GM18867 (cell line): ENCODE data around the gene VEZF1.

ENCODE experiments used
- ATAC-seq: cut with Tn5 transposase; IDR thresholded peaks from one replicate; pipeline ENCODE4 v1.9.1; 2021; ENCODE audit warnings: mild to moderate bottlenecking, moderate library complexity; ENCODE audit not compliant: unreplicated experiment

Gene VEZF1

DNA sequence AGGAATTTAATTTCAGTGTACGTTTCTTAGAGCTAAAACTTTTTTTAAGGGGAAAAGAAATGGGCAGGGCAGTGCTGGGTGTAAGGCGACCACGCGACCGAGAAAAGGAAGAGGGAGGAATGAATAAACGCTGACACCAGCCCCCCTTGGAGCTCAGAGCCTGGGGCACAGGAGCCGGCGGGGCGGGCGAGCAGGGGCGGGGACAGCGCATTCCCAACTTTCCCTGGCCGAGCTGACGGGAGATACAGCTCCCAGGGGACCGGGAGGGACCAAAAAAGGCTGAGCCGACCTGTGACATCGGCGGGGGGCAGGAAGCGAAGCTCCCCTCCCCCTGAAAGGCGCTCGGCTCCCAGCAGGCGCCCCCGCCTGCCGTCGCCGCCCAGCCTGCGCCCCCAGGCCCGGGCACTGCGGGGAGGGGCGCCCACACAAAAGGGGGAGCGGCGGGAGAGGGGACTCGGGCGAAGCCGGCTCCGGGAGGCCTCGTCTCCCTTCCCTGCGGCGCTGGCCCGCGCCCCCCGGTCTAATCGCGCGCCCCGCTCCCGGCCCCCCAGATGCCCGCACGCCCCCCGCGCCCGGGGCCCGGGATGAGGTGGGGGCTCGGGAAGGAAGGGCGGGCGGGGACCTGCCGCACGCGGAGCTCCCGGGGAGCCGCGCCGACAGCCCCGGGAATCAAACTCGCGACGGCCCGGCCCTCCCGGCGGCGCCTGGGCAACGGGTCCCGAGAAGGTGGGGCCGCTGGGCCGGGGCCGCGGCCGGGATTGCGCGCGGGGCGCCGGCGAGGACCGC, 33.5 kb downstream of the VEZF1 start:
- peak; percentile 14 for ATAC-seq

- ATAC-seq: no peak
Observed at GRCh38 chr17:57953705-57954396, 34.2 kb downstream of the VEZF1 start.

- ATAC-seq: no peak
Observed at GRCh38 chr17:57953219-57953618, 34.8 kb downstream of the VEZF1 start.

DNA sequence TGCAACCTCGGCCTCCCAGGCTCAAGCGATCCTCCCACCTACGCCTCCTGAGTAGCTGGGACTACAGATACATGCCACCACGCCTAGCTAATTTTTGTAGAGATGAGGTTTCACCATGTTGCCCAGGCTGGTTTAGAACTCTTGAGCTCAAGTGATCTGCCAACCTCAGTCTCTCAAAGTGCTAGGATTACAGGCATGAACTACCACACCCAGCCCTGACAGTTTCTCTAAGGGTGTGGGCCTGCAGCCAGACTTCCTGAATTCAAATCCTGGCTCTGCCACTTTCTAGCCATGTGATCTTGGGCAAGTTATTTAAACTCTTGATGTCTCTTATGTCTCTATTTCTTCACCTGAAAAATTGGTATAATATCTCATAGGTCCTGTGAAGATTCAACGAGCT, 38.4 kb downstream of the VEZF1 start:
- no peak for ATAC-seq

GRCh38 chr17:57948555-57949420, 39.3 kb downstream of the VEZF1 start:
- no peak for ATAC-seq

DNA sequence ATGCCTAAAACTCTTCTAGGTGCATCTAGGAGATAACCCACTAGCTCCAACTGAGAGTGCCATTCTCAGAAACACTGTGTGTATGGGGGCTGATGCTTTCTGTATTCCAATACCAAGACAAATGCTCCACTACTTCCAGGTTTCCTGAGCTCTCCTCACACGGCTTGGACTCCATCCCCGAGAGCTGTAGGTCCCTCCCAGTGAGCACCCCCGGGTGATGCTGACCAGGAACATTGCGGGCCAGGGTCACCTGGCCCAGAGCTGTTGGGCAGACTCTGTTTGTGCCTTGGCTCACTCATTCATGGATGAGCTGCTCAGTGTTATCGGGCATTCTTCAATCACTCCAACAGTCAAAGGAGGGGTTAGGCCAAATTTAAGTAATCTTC, 39.9 kb downstream of the VEZF1 start:
- ATAC-seq: no peak

DNA sequence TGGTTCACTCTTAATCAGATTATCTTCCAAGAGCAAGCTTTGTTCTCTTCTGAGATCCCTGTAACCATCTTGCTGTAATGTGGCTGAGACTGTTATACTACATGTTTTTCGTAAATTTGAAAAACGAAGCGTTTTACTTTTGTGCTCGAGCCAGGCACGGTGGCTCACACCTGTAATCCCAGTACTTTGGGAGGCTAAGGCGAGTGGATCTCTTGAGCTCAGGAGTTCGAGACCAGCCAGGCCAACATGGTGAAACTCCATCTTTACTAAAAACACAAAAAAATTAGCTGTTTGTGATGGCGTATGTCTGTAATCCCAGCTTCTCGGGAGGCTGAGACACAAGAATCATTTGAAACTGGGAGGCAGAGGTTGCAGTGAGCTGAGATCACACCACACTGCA, 40.7 kb downstream of the VEZF1 start:
- no peak for ATAC-seq

DNA sequence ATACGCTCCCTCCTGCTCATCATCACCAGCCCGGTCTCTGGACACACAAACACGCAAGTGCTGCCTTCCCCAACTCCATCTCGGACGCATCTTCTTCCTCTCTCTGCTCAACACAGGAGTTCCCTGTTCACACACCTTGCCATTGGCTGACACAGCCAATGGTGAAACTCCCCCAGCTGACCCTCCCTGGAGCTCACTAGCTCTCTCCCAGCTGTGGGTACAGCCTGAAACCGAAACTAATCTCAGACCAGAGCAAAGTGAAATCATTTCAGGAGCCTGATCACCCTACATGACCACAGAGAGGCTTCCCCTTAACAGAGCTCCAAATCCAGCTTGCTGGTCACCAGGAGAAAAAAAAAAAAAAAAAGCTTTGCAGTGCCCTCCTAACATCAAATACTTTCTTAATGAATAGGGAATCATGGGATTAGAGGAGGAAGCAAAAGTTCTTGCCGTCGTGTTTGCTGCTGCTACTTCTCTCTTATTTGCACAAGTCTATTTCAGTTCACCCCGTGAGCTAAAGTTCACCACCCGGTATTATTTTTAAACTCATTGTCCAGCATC, 41.2 kb downstream of the VEZF1 start:
- ATAC-seq: peak; percentile 79

DNA sequence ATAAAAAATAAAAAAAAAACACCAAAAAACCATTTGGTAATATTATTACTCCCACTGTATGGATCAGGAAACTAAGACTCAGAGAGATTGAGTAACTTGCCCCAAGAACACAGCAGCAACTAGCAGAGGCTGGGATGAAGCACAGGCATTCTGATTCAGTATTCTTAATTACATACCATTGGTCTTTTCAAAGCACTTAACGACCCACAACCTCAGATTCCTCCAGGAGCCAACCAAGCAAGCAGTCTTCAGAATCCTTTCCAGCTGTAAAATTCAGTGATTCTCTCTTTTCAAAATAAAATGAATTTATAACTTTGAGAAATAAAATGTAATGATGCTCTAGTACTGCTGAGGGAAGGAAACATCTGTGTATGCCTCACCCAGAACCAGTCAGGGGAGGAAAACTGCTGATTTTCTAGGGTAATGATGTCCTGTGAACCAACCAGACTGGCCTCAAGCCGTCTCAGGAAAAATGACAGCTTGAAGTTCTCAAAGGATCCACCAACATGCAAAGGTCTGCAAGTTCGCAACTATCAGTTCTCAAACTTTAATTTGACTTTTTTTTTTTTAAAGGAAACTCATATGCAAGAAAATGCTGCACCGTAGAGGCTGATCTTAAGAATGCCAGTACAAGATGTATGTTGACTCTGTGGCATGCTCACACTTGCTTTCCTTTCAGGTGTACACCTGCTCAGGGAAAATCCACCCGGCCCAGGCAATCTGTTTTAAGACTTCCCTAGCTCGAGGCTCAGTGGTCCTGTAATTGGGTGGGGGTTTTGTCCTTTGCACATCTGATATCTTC, 41.9 kb downstream of the VEZF1 start:
- peak; percentile 18 for ATAC-seq

DNA sequence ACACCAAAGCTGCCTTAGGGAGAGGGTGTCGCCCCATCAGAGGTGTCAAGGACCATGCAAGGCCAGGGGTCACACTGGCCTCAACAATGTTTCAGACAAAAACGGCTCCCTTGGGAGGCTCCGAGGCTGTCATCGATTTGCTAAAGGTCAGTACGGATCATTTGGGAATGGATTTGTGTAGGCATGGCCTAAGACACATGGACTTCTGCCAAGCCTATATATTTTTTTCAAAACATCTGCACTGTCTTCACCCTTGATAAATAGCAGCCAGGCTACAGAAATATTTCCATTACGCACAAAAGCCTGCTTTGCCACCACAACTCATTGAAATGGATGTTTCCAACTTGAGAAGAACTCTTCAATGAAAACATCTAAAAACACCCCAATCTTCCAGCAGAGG, 43.1 kb downstream of the VEZF1 start:
- ATAC-seq: no peak

- ATAC-seq: no peak
Observed at GRCh38 chr17:57943645-57944044, 44.4 kb downstream of the VEZF1 start.

DNA sequence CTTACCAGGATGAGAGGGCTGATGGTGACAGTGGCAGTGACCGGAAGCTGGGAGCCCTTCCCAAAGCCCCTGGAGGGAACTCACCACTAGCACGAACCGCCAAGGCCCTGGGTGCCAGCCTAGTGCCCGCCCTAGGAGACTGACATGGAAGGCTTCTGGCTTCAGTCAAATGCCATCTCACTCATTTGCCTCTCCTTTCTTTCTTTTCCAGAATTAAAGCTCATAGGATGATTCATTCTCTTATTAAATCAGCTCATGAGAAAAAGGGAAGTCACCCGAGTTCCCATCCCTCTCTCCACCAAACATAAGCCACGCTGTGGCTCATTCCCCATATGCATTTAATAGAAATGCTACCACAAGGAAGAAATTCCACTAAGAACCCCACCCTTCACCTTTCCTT, 44.9 kb downstream of the VEZF1 start:
- no peak for ATAC-seq

GRCh38 chr17:57941384-57942370, 46.4 kb downstream of the VEZF1 start:
- ATAC-seq: no peak

- ATAC-seq: peak; percentile 36
Observed at GRCh38 chr17:57940653-57941329, 47.3 kb downstream of the VEZF1 start.

DNA sequence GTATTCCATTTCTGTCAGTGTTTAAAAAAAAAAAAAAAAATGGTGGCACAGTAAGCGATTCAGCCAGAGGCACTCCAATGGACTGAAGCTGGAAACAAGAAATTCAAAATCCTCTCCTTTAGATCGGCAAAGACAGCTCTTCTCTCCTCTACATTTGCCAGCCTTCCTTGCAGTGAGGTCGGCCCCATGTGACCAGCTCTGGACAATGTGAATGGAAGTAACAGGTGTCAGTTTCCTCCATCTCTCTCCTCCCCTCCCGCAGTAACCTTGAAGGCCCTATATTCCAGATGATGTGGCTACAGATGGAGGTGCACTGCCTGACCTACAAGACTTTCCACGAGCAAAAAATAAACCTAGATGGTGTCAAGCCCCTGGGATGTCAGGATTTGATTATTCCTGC, 47.8 kb downstream of the VEZF1 start:
- ATAC-seq: peak; percentile 20

DNA sequence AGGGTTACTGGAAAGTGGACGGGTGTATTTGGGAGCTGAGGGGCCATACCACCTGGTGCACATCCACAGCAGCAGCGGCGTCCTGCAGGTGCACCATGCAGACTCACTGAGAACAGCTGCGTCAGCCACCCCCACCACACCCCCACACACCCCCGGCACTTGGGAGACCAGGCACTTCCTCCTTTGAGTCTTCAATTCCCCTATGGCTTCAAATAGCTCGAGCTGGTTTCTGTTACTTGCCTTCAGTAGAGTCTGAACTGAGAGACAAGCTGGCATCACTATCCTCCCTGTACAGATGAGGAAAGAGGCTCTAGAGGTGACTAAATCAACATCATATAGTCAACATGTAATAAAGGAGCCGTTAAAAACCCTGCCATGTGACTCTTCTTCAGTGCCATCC, 48.3 kb downstream of the VEZF1 start:
- peak; percentile 60 for ATAC-seq

GRCh38 chr17:57938061-57938502, 50.0 kb downstream of the VEZF1 start:
- ATAC-seq: no peak

- no peak for ATAC-seq
Observed at GRCh38 chr17:57937492-57937891, 50.6 kb downstream of the VEZF1 start.
